IMR-90 (cell line): Measurements from ENCODE around the gene ERP44. TPM values are rescaled to one million over a fixed set of nuclear protein-coding genes. Genes with fewer than 3 reads are reported as not detected.
"Not testable (repeated sequence)": the region's sequence is repeated elsewhere in the genome, so short reads cannot be mapped to it uniquely, and the experiment has no call there.

Source experiments
- ATAC-seq: fragments of 200-7000 bp; cut with Tn5 transposase; 2 replicates; pipeline ENCODE4 v1.9.1; 2020; ENCODE audit warnings: low read depth, mild to moderate bottlenecking, moderate library complexity
- BruUV-seq: library from RNA; stranded (reverse); fragments of 400-500 nt; replicated peaks from 2 replicates; lab custom pipeline; 2021; lab: Mats Ljungman, UMichigan
- CTCF ChIA-PET: fragments of 300-600 bp; formaldehyde crosslinking; extraction: SDS; loops from one replicate; lab custom pipeline; 2021; ENCODE audit warnings: antibody characterized with exemption; lab: Yijun Ruan, JAX
- POLR2A ChIA-PET: fragments of 300-600 bp; sonication (Branson Sonifier 250); formaldehyde crosslinking; loops from one replicate; lab custom pipeline; 2022; ENCODE audit warnings: antibody characterized with exemption; ENCODE audit not compliant: unreplicated experiment; lab: Charles Lee
- DNase-seq: peaks from one replicate; pipeline ENCODE4 v3.0.0; 2013
- H2AFZ ChIP-seq: replicated peaks from 2 replicates; pipeline ENCODE3; 2013; ENCODE audit warnings: low read length, mild to moderate bottlenecking; ENCODE audit not compliant: poor library complexity
- H2AK5ac ChIP-seq: 2 replicates; pipeline ENCODE4 v1.6.1; 2013; ENCODE audit warnings: low read depth, low read length, inconsistent platforms
- H2AK9ac ChIP-seq: replicated peaks from 2 replicates; pipeline ENCODE3; 2013; ENCODE audit warnings: mild to moderate bottlenecking, low read depth, low read length, moderate library complexity; ENCODE audit not compliant: poor library complexity
- H2BK120ac ChIP-seq: 2 replicates; pipeline ENCODE4 v1.6.1; 2013; ENCODE audit warnings: low read depth, low read length, inconsistent platforms
- H2BK15ac ChIP-seq: 3 replicates; pipeline ENCODE4 v1.6.1; 2013; ENCODE audit warnings: low read depth, low read length, inconsistent platforms
- H2BK20ac ChIP-seq: 2 replicates; pipeline ENCODE4 v1.6.1; 2013; ENCODE audit warnings: low read depth, mild to moderate bottlenecking, inconsistent platforms, low read length, moderate library complexity
- H2BK5ac ChIP-seq: 2 replicates; pipeline ENCODE4 v1.6.1; 2013; ENCODE audit warnings: mild to moderate bottlenecking, low read depth, low read length, inconsistent platforms; ENCODE audit not compliant: poor library complexity, severe bottlenecking
- H3K14ac ChIP-seq: replicated peaks from 2 replicates; pipeline ENCODE4 v1.6.1; 2013; ENCODE audit warnings: low read depth, low read length, inconsistent platforms
- H3K18ac ChIP-seq: 2 replicates; pipeline ENCODE4 v1.6.1; 2013; ENCODE audit warnings: low read depth, low read length, control low read depth
- H3K23ac ChIP-seq: 2 replicates; pipeline ENCODE4 v1.6.1; 2013; ENCODE audit warnings: low read depth, low read length, inconsistent platforms
- H3K27ac ChIP-seq: 2 replicates; pipeline ENCODE4 v1.5.1; 2013; ENCODE audit warnings: mild to moderate bottlenecking, control low read depth, low read length; ENCODE audit not compliant: insufficient read depth
- H3K27me3 ChIP-seq: 2 replicates; pipeline ENCODE4 v1.6.1; 2013; ENCODE audit warnings: low read length; ENCODE audit not compliant: control insufficient read depth, insufficient read depth
- H3K36me3 ChIP-seq: 2 replicates; pipeline ENCODE4 v1.6.1; 2013; ENCODE audit warnings: low read length, mixed read lengths; ENCODE audit not compliant: control insufficient read depth, insufficient read depth
- H3K4ac ChIP-seq: 2 replicates; pipeline ENCODE4 v1.6.1; 2013; ENCODE audit warnings: low read depth, low read length, inconsistent platforms
- H3K4me1 ChIP-seq: 2 replicates; pipeline ENCODE4 v1.6.1; 2013; ENCODE audit warnings: low read length, mixed read lengths; ENCODE audit not compliant: control insufficient read depth, insufficient read depth
- H3K4me2 ChIP-seq: 2 replicates; pipeline ENCODE4 v1.6.1; 2013; ENCODE audit warnings: low read depth, mild to moderate bottlenecking, control low read depth, low read length, moderate library complexity
- H3K4me3 ChIP-seq: 2 replicates; pipeline ENCODE4 v1.5.1; 2013; ENCODE audit warnings: low read depth, mild to moderate bottlenecking, control low read depth, low read length, moderate library complexity; ENCODE audit not compliant: insufficient read depth
- H3K56ac ChIP-seq: 2 replicates; pipeline ENCODE4 v1.6.1; 2013; ENCODE audit warnings: low read length, inconsistent platforms; ENCODE audit not compliant: insufficient read depth; ENCODE audit errors: extremely low read depth
- H3K79me1 ChIP-seq, 2 experiments: 2 replicates each; pipeline ENCODE4 v1.6.1; 2013; ENCODE audit warnings: low read length in 2 of 2, inconsistent platforms in 1 of 2, low read depth in 1 of 2
- H3K9ac ChIP-seq: 2 replicates; pipeline ENCODE4 v1.6.1; 2013; ENCODE audit warnings: low read depth, low read length, control low read depth
- H3K9me1 ChIP-seq: 2 replicates; pipeline ENCODE4 v1.6.1; 2013; ENCODE audit warnings: low read length, inconsistent platforms; ENCODE audit not compliant: insufficient read depth
- H3K9me3 ChIP-seq: 2 replicates; pipeline ENCODE4 v1.6.1; 2013; ENCODE audit warnings: low read length; ENCODE audit not compliant: control insufficient read depth, insufficient read depth
- H4K20me1 ChIP-seq: 2 replicates; pipeline ENCODE4 v1.6.1; 2013; ENCODE audit warnings: low read length, inconsistent platforms; ENCODE audit not compliant: insufficient read depth
- H4K5ac ChIP-seq: 2 replicates; pipeline ENCODE4 v1.6.1; 2013; ENCODE audit warnings: mild to moderate bottlenecking, low read depth, low read length, control low read depth
- H4K8ac ChIP-seq, 2 experiments: 2 replicates each; pipeline ENCODE4 v1.6.1; 2013; ENCODE audit warnings: low read depth in 2 of 2, low read length in 2 of 2, control low read depth in 1 of 2, inconsistent platforms in 1 of 2
- H4K91ac ChIP-seq: 2 replicates; pipeline ENCODE4 v1.6.1; 2013; ENCODE audit warnings: low read depth, low read length, inconsistent platforms; ENCODE audit not compliant: insufficient read depth
- BHLHE40 ChIP-seq: fragments of 150-350 bp; IDR thresholded peaks from 2 replicates; pipeline ENCODE4 v1.6.1; 2016; ENCODE audit warnings: mild to moderate bottlenecking, low read depth, low read length
- RFX5 ChIP-seq: IDR thresholded peaks from 2 replicates; pipeline ENCODE4 v1.8.0; 2012; ENCODE audit warnings: low read depth, mild to moderate bottlenecking, low read length, moderate library complexity
- WGBS, 2 experiments: methylation state at CpG; one replicate each; pipeline versions ENCODE4 v1.1.5 to v1.1.7; 2013; ENCODE audit warnings: missing lambda C conversion rate in 2 of 2; ENCODE audit not compliant: insufficient read length in 1 of 2; ENCODE audit errors: extremely low coverage in 2 of 2; 5-methylcytosine and 5-hydroxymethylcytosine counted together
- dilution Hi-C: fragments of 300-500 bp; cut with HindIII; formaldehyde crosslinking; loops from one replicate; pipeline ENCODE4 v1.14.3; 2018; ENCODE audit warnings: low sequenced_read_pairs; ENCODE audit not compliant: unreplicated experiment
- in situ Hi-C: fragments of 300-500 bp; cut with MboI; formaldehyde crosslinking; loops from 3 replicates; pipeline ENCODE4 v1.14.3; 2019; ENCODE audit warnings: low sequenced_read_pairs, inconsistent platforms, mixed read lengths
- intact Hi-C: fragments of 100-400 bp; cut with micrococcal nuclease; formaldehyde crosslinking; loops from 2 replicates; pipeline ENCODE4 v1.10.0; 2022
- polyA plus RNA-seq, 3 experiments: library from polyadenylated mRNA; depleted of rRNA; stranded (reverse); fragments of >200 nt; gene quantifications; 2 replicates each; pipeline ENCODE4 v1.2.3, GENCODE V29; 2012; ENCODE audit warnings: low replicate concordance in 1 of 3
- total RNA-seq: library from RNA; depleted of rRNA; stranded (reverse); fragments of >200 nt; gene quantifications from 2 replicates; pipeline ENCODE4 v1.2.3, GENCODE V29; 2012

ERP44 gene
- total and polyA plus RNA-seq, 2 of the 4 experiments (the other 2 are of a cell fraction), result 9.1 to 13.5 TPM

- Histone ChIP-seq H2AFZ (no peak overlapping the region), H3K4me2 (no peak overlapping the region), H3K9ac (no peak overlapping the region), H3K27me3 (no peaks in the 10 kb centered on the region), H4K5ac (no peak overlapping the region), H3K23ac (no peak overlapping the region), H3K14ac (no peak overlapping the region), H2AK5ac (no peak overlapping the region), H3K18ac (no peak overlapping the region), H2BK15ac (no peak overlapping the region), H3K27ac (no peak overlapping the region), H3K4me3 (no peak overlapping the region), H3K79me1 (peaks cover 18 to 51% of the 10 kb centered on the region in 2 experiments), H3K36me3 (no peaks in the 10 kb centered on the region), H4K20me1 (peaks cover 79% of the 10 kb centered on the region), H4K91ac (no peak overlapping the region), H2BK120ac (no peak overlapping the region), H3K4me1 (peaks cover 5% of the 10 kb centered on the region), H3K56ac (no peak overlapping the region), H3K4ac (no peak overlapping the region), H4K8ac (no peak overlapping the region), H3K9me3 (no peaks in the 10 kb centered on the region), H3K9me1 (peaks cover 3% of the 10 kb centered on the region; the same call in 1 of the 2 replicates), H2BK5ac (no peak overlapping the region), H2BK20ac (no peak overlapping the region), H2AK9ac (no peak overlapping the region)
- POLR2A ChIA-PET, result no interaction called here
- peak; percentile 49 for ATAC-seq
- CTCF ChIA-PET, result no interaction called here
- in situ Hi-C loops, result no loop called here
- no TSS peak for BruUV-seq
- intact Hi-C loops, result loop anchor here (10.0 kb wide), 1 partner anchor 52 kb away; no protein-coding TSS in a partner anchor
- no peak for TF ChIP-seq RFX5
- TF ChIP-seq BHLHE40, result peak; percentile 27; the same call in 1 of the 2 replicates
- DNase-seq, result peak; percentile 70
- dilution Hi-C loops, result no loop called here
These were observed 16.0 kb downstream of the ERP44 start for GRCh38 chr9:100082782-100083181.

- H3K4ac ChIP-seq, in situ Hi-C loops, BruUV-seq, dilution Hi-C loops, POLR2A ChIA-PET, H3K56ac ChIP-seq, H2AFZ ChIP-seq, H2AK5ac ChIP-seq, H2BK120ac ChIP-seq, H3K14ac ChIP-seq, CTCF ChIA-PET, H3K18ac ChIP-seq, H2AK9ac ChIP-seq, ATAC-seq, H2BK15ac ChIP-seq, H4K8ac ChIP-seq, H3K4me1 ChIP-seq, H3K36me3 ChIP-seq, H3K4me3 ChIP-seq, H4K91ac ChIP-seq, H3K9ac ChIP-seq, H3K23ac ChIP-seq, H4K5ac ChIP-seq, H2BK20ac ChIP-seq, H3K4me2 ChIP-seq, H3K9me1 ChIP-seq, H3K27me3 ChIP-seq, H2BK5ac ChIP-seq, DNase-seq, H3K9me3 ChIP-seq, intact Hi-C loops, H3K27ac ChIP-seq: not testable (repeated sequence)
- peaks cover 55% of the 10 kb centered on the region for H4K20me1 ChIP-seq
- H3K79me1 ChIP-seq, result peaks cover 43 to 60% of the 10 kb centered on the region in 2 experiments
- WGBS, 2 experiments, result no CpG with 5 or more reads among the region's 4 CpGs
These were observed 22.5 kb downstream of the ERP44 start for GRCh38 chr9:100076256-100076655.
